ENCODE data around the gene CCZ1B. TPM values are rescaled to one million over a fixed set of nuclear protein-coding genes. Genes with fewer than 3 reads are reported as not detected.

Gene CCZ1B
- 52.2 and 56.8 TPM in 2 replicates for total RNA-seq

DNA sequence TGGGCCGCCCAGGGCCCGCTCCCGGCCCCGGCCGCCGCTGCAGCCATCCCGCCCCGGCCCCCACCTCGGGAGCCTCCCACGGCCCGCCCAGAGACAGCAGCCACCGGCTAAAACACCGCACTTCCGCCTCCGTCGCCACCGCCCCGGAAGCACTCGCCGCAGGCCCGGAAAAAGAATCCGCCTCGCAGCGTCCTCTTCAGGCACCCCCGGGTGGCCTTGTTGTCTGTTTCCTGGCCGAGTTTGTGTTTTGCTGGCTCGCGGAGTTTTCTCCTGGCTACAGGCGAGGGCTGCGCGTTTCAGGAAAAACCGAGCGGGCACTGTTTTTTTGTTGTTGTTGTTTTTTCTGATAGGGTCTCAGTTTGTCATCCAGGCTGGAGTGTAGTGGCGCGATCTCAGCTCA, at the start of gene CCZ1B:
Gene CCZ1B, minus strand, starts transcription at position 125 of the 400 bp plus-strand sequence. Its CDS starts 78 bp downstream, at position 47.

DNA sequence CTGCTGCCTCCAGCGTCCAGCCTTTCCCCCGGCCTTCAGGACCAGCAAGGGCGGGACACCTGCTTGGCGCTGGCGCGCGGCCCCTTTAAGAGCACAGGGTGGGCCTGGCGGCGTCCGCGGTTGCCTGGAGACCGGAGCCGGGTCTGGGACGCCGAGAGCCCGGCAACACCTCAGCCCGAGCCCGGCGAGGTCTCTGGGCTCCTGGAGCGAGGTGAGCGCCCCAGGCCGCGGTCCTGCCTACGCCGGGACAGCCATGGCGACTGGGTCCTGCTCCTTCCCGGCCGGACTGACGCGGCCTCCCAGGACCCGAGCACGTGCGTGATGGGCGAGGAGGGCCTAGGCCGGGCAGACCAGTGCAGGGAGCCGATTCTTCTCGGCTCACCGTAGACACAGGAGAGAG, 72.1 kb downstream of the CCZ1B start, which contains the start of gene RSPH10B2:
Gene RSPH10B2, plus strand, starts transcription at position 140 of the 400 bp plus-strand sequence. CDS start 3,575 bp downstream, outside the sequence.

Other genes with a start within 250 kb of the CCZ1B start
- 43.9 and 66.6 TPM in 2 replicates for gene ZDHHC4, start 248.8 kb downstream of the CCZ1B start, total RNA-seq
- gene INTS15, start 236.3 kb downstream of the CCZ1B start, total RNA-seq, result 7.1 and 8.1 TPM in 2 replicates
- 1.2 and 3.9 TPM in 2 replicates for gene ZNF853, start 210.7 kb downstream of the CCZ1B start, total RNA-seq
- gene ZNF316, start 189.0 kb downstream of the CCZ1B start, total RNA-seq, result 19.5 and 21.4 TPM in 2 replicates
- gene ZNF12, start 119.3 kb downstream of the CCZ1B start, total RNA-seq, result 17.0 and 20.7 TPM in 2 replicates
- 0.37 TPM in 1 of 2 replicates, not detected in the other for gene RSPH10B2, start 72.2 kb downstream of the CCZ1B start, total RNA-seq

Measured in uterine smooth muscle cell (primary cell).